Body of pancreas (tissue), 4 donors: ENCODE measurements around the gene NPPA. TPM values are rescaled to one million over a fixed set of nuclear protein-coding genes. Genes with fewer than 3 reads are reported as not detected.

Source experiments
- ATAC-seq: fragments of 150-250 bp; one replicate; pipeline ENCODE4 v1.9.1; 2016
- DNase-seq, 4 donors: peaks; one replicate each; pipeline ENCODE4 v3.0.0-alpha.2; 2019
- H3K27ac ChIP-seq, 4 donors: fragments of 200-600 bp; sonication (generic); 1 replicate in 3 of 4; 2 replicates in 1 of 4; pipeline versions ENCODE4 v1.5.1 to v1.6.1; 2016 to 2019; ENCODE audit warnings: mild to moderate bottlenecking in 1 of 4, mixed read lengths in 1 of 4, moderate library complexity in 1 of 4
- H3K27me3 ChIP-seq, 2 donors: fragments of 200-600 bp; sonication (generic); one replicate each; pipeline ENCODE4 v1.6.0; 2016; ENCODE audit warnings: mild to moderate bottlenecking in 1 of 2
- H3K36me3 ChIP-seq, 2 donors: fragments of 200-600 bp; sonication (generic); replicated peaks in 1 of 2; 2 replicates each; pipeline ENCODE4 v1.5.1; 2016; ENCODE audit warnings: low read depth in 2 of 2; ENCODE audit not compliant: insufficient read depth in 1 of 2
- H3K4me1 ChIP-seq: fragments of 200-600 bp; sonication (generic); one replicate; pipeline ENCODE4 v1.6.0; 2016
- H3K4me3 ChIP-seq, 2 donors: fragments of 200-600 bp; sonication (generic); 1 replicate in 1 of 2; 2 replicates in 1 of 2; pipeline ENCODE4 v1.5.1; 2016 to 2019
- H3K9me3 ChIP-seq, 3 donors: fragments of 200-600 bp; sonication (generic); 1 replicate in 2 of 3; 2 replicates in 1 of 3; pipeline ENCODE4 v1.5.1; 2016
- CTCF ChIP-seq, 7 experiments: fragments of 450-650 bp in 4 of 7; fragments of 200-600 bp in 3 of 7; sonication (generic) in 3 of 7; IDR thresholded peaks; one replicate each; pipeline ENCODE4 v1.5.1; 2016 to 2019; ENCODE audit warnings: antibody characterized with exemption in 7 of 7
- POLR2A ChIP-seq, 3 donors: fragments of 450-650 bp; IDR thresholded peaks; one replicate each; pipeline ENCODE4 v1.6.1; 2016; ENCODE audit warnings: antibody characterized with exemption in 3 of 3, mild to moderate bottlenecking in 2 of 3
- WGBS, 2 donors: methylation state at CpG; one replicate each; pipeline ENCODE4 v1.1.5; 2017; 5-methylcytosine and 5-hydroxymethylcytosine counted together
- intact Hi-C: fragments of 100-400 bp; cut with DNase I; formaldehyde crosslinking; loops from one replicate; pipeline ENCODE4 v1.15.1; 2023
- total RNA-seq, 2 donors: library from RNA; depleted of rRNA; stranded (reverse); fragments of >200 nt; gene quantifications; one replicate each; pipeline ENCODE4 v1.1.0, GENCODE V29; 2016

Gene NPPA
- total RNA-seq, 2 donors from 2014 or later, result 25.4 TPM; not detected in 1

DNA sequence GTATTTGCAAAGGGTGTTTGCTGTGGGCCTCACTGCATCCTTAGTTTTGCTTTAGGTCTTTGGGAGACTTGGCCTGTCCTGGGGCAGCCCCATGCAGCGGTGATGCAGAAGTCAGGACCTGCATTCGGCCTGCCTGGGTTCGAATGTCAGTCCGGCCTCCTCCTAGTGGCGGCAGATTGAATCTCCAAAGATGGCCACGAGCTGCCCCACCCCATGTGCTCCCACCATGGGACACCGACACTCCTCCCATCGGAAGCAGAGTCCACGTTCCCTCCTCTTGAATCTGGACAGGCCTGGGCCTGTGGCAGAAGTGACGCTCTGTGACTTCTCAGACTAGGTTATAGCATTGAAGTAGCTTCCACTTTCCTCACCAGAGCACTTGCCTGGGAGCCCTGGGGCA, 27.5 kb upstream of the NPPA start:
- no peaks in the 10 kb centered on the region for H3K9me3 ChIP-seq
- ATAC-seq (no peak), DNase-seq (no peak)
- intact Hi-C loops, result no loop called here
- no peaks in the 10 kb centered on the region for H3K36me3 ChIP-seq
- WGBS, 2 donors, result 75% methylated on average over 10 of the region's 10 CpGs; no CpG with 5 or more reads in 1 of the 2 donors
- TF ChIP-seq POLR2A (IDR thresholded peaks at IDR 0.05) (no peak), CTCF (IDR thresholded peaks at IDR 0.05) (no peak)
- H3K27ac ChIP-seq, result no peak overlapping the region
- no peaks in the 10 kb centered on the region for H3K4me1 ChIP-seq
- H3K27me3 ChIP-seq, result no peaks in the 10 kb centered on the region
- no peak overlapping the region for H3K4me3 ChIP-seq

GRCh38 chr1:11874624-11875023, 27.0 kb upstream of the NPPA start:
- H3K4me1 ChIP-seq, result no peaks in the 10 kb centered on the region
- H3K9me3 ChIP-seq, result no peaks in the 10 kb centered on the region
- H3K27ac ChIP-seq, result no peak overlapping the region
- H3K4me3 ChIP-seq, result no peak overlapping the region
- H3K36me3 ChIP-seq, result no peaks in the 10 kb centered on the region
- DNase-seq (no peak), ATAC-seq (no peak)
- WGBS, 2 donors, result 48 to 56% methylated on average over 4 to 6 of the region's 6 CpGs
- H3K27me3 ChIP-seq, result no peaks in the 10 kb centered on the region
- no peak for TF ChIP-seq CTCF (IDR thresholded peaks at IDR 0.05)
- TF ChIP-seq POLR2A (IDR thresholded peaks at IDR 0.05), result no peak
- intact Hi-C loops, result no loop called here

- intact Hi-C loops, result no loop called here
- Histone ChIP-seq H3K36me3 (no peaks in the 10 kb centered on the region), H3K9me3 (no peaks in the 10 kb centered on the region), H3K4me1 (no peaks in the 10 kb centered on the region), H3K27me3 (no peaks in the 10 kb centered on the region), H3K27ac (no peak overlapping the region), H3K4me3 (no peak overlapping the region)
- no peak for TF ChIP-seq POLR2A (IDR thresholded peaks at IDR 0.05)
- no peak for TF ChIP-seq CTCF (IDR thresholded peaks at IDR 0.05)
- DNase-seq (peak in 2 of 4 donors; percentile 11 to 26), ATAC-seq (no peak)
- 62 to 63% methylated on average over 8 to 9 of the region's 10 CpGs for WGBS, 2 donors
These were observed 26.6 kb upstream of the NPPA start for GRCh38 chr1:11874258-11874562.

- TF ChIP-seq CTCF (IDR thresholded peaks at IDR 0.05) (no peak), POLR2A (IDR thresholded peaks at IDR 0.05) (no peak)
- no peaks in the 10 kb centered on the region for H3K4me1 ChIP-seq
- no peak overlapping the region for H3K4me3 ChIP-seq
- DNase-seq (no peak), ATAC-seq (no peak)
- WGBS, 2 donors, result 65 to 67% methylated on average over 11 to 14 of the region's 14 CpGs
- no peak overlapping the region for H3K27ac ChIP-seq
- H3K36me3 ChIP-seq, result no peaks in the 10 kb centered on the region
- H3K9me3 ChIP-seq, result no peaks in the 10 kb centered on the region
- H3K27me3 ChIP-seq, result no peaks in the 10 kb centered on the region
- intact Hi-C loops, result no loop called here
These were observed 26.0 kb upstream of the NPPA start for GRCh38 chr1:11873395-11874257.

DNA sequence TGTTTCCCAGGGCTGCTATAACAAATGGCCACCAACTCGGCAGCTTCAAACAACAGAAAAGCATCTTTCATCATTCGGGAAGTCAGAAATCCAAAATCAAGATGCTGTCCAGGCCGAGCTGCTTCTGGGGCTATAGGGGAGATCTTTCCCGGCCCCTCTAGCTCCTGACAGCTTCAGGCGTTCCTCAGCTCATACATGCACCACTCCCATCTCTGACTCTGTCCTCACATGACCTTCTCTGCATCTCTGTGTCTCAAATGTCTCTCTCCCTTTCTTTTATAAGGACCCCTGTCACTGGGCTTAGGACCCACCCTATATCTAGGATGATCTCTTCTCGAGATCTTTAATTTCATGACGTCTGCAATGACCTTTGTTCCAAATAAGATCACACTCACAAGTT, 25.0 kb upstream of the NPPA start:
- H3K27ac ChIP-seq, result no peak overlapping the region
- H3K4me1 ChIP-seq, result no peaks in the 10 kb centered on the region
- DNase-seq, result no peak
- no peaks in the 10 kb centered on the region for H3K36me3 ChIP-seq
- 35 to 39% methylated on average over 7 of the region's 7 CpGs for WGBS, 2 donors
- H3K4me3 ChIP-seq, result no peak overlapping the region
- H3K27me3 ChIP-seq, result no peaks in the 10 kb centered on the region
- intact Hi-C loops, result no loop called here
- ATAC-seq, result no peak
- TF ChIP-seq CTCF (IDR thresholded peaks at IDR 0.05), result no peak
- no peaks in the 10 kb centered on the region for H3K9me3 ChIP-seq
